Trophoblast cell (in vitro differentiated cells and primary cell): ENCODE measurements around the gene RTL9.
"Not testable (repeated sequence)": the region's sequence is repeated elsewhere in the genome, so short reads cannot be mapped to it uniquely, and the experiment has no call there.

ENCODE experiments used
- DNase-seq, 2 donors: peaks; one replicate each; pipeline ENCODE4 v3.0.0-alpha.2; 2016
- H2AFZ ChIP-seq: 2 replicates; pipeline ENCODE4 v1.6.1; 2013; ENCODE audit warnings: low read length, moderate library complexity, mild to moderate bottlenecking; ENCODE audit not compliant: insufficient read depth, poor library complexity
- H2AK5ac ChIP-seq: 2 replicates; pipeline ENCODE4 v1.6.1; 2013; ENCODE audit warnings: mild to moderate bottlenecking, low read length
- H2BK120ac ChIP-seq: 2 replicates; pipeline ENCODE4 v1.6.1; 2013; ENCODE audit warnings: low read length, mild to moderate bottlenecking, moderate library complexity; ENCODE audit not compliant: insufficient read depth, poor library complexity
- H2BK12ac ChIP-seq: 2 replicates; pipeline ENCODE4 v1.6.1; 2013; ENCODE audit warnings: mild to moderate bottlenecking, low read length, moderate library complexity
- H2BK5ac ChIP-seq: 2 replicates; pipeline ENCODE4 v1.6.1; 2013; ENCODE audit warnings: low read length, low read depth, moderate library complexity, mild to moderate bottlenecking; ENCODE audit not compliant: poor library complexity
- H3K14ac ChIP-seq: 2 replicates; pipeline ENCODE4 v1.6.1; 2013; ENCODE audit warnings: mild to moderate bottlenecking, low read length
- H3K18ac ChIP-seq: 2 replicates; pipeline ENCODE4 v1.6.1; 2013; ENCODE audit warnings: mild to moderate bottlenecking, low read length
- H3K23ac ChIP-seq: 2 replicates; pipeline ENCODE4 v1.6.1; 2013; ENCODE audit warnings: low read length
- H3K27ac ChIP-seq: 2 replicates; pipeline ENCODE4 v1.5.1; 2013; ENCODE audit warnings: low read depth, mild to moderate bottlenecking, inconsistent platforms, low read length, moderate library complexity
- H3K27me3 ChIP-seq: 2 replicates; pipeline ENCODE4 v1.6.1; 2013; ENCODE audit warnings: inconsistent platforms, mild to moderate bottlenecking, low read length, moderate library complexity; ENCODE audit not compliant: insufficient read depth
- H3K36me3 ChIP-seq, 2 experiments: 1 replicate in 1 of 2; 2 replicates in 1 of 2; pipeline ENCODE4 v1.6.1; 2013; ENCODE audit warnings: low read length in 2 of 2, mild to moderate bottlenecking in 2 of 2, moderate library complexity in 1 of 2; ENCODE audit not compliant: insufficient read depth in 2 of 2, control insufficient read depth in 1 of 2
- H3K4ac ChIP-seq: 2 replicates; pipeline ENCODE4 v1.6.1; 2013; ENCODE audit warnings: low read depth, mild to moderate bottlenecking, low read length, moderate library complexity
- H3K4me1 ChIP-seq, 2 experiments: 1 replicate in 1 of 2; 2 replicates in 1 of 2; pipeline ENCODE4 v1.6.1; 2013; ENCODE audit warnings: low read length in 2 of 2, mild to moderate bottlenecking in 2 of 2, moderate library complexity in 1 of 2; ENCODE audit not compliant: insufficient read depth in 2 of 2, control insufficient read depth in 1 of 2
- H3K4me2 ChIP-seq: 2 replicates; pipeline ENCODE4 v1.6.1; 2013; ENCODE audit warnings: inconsistent platforms, mild to moderate bottlenecking, low read length, moderate library complexity
- H3K4me3 ChIP-seq: 2 replicates; pipeline ENCODE4 v1.5.1; 2013; ENCODE audit warnings: mild to moderate bottlenecking, low read depth, low read length, inconsistent platforms
- H3K79me1 ChIP-seq: one replicate; pipeline ENCODE4 v1.6.1; 2013; ENCODE audit warnings: low read length
- H3K79me2 ChIP-seq: 2 replicates; pipeline ENCODE4 v1.6.1; 2013; ENCODE audit warnings: low read length, mild to moderate bottlenecking; ENCODE audit not compliant: control insufficient read depth, insufficient read depth, poor library complexity
- H3K9ac ChIP-seq: 2 replicates; pipeline ENCODE4 v1.6.1; 2013; ENCODE audit warnings: mild to moderate bottlenecking, low read length
- H3K9me3 ChIP-seq: 2 replicates; pipeline ENCODE4 v1.6.1; 2013; ENCODE audit warnings: low read depth, mild to moderate bottlenecking, control low read depth, inconsistent platforms, low read length; ENCODE audit not compliant: insufficient read depth
- H4K12ac ChIP-seq: 2 replicates; pipeline ENCODE4 v1.6.1; 2013; ENCODE audit warnings: low read depth, mild to moderate bottlenecking, low read length, moderate library complexity
- H4K8ac ChIP-seq: 2 replicates; pipeline ENCODE4 v1.6.1; 2013; ENCODE audit warnings: low read depth, mild to moderate bottlenecking, low read length, moderate library complexity
- H4K91ac ChIP-seq: one replicate; pipeline ENCODE4 v1.6.1; 2013; ENCODE audit warnings: low read depth, mild to moderate bottlenecking, low read length, moderate library complexity
- WGBS: extraction: QIAGEN DNeasy Blood & Tissue Kit; methylation state at CpG from one replicate; pipeline ENCODE4 v1.1.7; 2013; ENCODE audit warnings: missing lambda C conversion rate; ENCODE audit not compliant: insufficient read length, insufficient coverage; ENCODE audit errors: extremely low coverage; 5-methylcytosine and 5-hydroxymethylcytosine counted together

Gene RTL9

GRCh38 chrX:110322603-110323002 lies 36.0 kb upstream of the RTL9 start:
- no peak overlapping the region for H3K9ac ChIP-seq
- H2BK5ac ChIP-seq, result no peak overlapping the region
- H3K4ac ChIP-seq, result no peak overlapping the region
- peaks cover 6% of the 10 kb centered on the region for H3K79me1 ChIP-seq
- H3K23ac ChIP-seq, result no peak overlapping the region
- no peak overlapping the region for H2BK12ac ChIP-seq
- H3K18ac ChIP-seq, result no peak overlapping the region
- no peaks in the 10 kb centered on the region for H3K27me3 ChIP-seq
- no peak overlapping the region for H3K4me3 ChIP-seq
- no CpG with 5 or more reads among the region's 4 CpGs for WGBS
- H2AK5ac ChIP-seq, result no peak overlapping the region
- no peak overlapping the region for H4K12ac ChIP-seq
- no peak overlapping the region for H3K27ac ChIP-seq
- no peak overlapping the region for H4K8ac ChIP-seq
- H3K14ac ChIP-seq, result no peak overlapping the region
- no peak overlapping the region for H4K91ac ChIP-seq
- H3K79me2 ChIP-seq, result peaks cover 3% of the 10 kb centered on the region
- H3K9me3 ChIP-seq, result no peaks in the 10 kb centered on the region
- H2AFZ ChIP-seq, result no peak overlapping the region
- DNase-seq, result no peak
- no peaks in the 10 kb centered on the region for H3K36me3 ChIP-seq
- no peak overlapping the region for H2BK120ac ChIP-seq
- no peaks in the 10 kb centered on the region for H3K4me1 ChIP-seq
- H3K4me2 ChIP-seq, result no peak overlapping the region

GRCh38 chrX:110326712-110327111 lies 31.9 kb upstream of the RTL9 start:
- H2AFZ ChIP-seq, result no peak overlapping the region
- H2BK120ac ChIP-seq, result no peak overlapping the region
- no peak overlapping the region for H3K4me3 ChIP-seq
- H4K8ac ChIP-seq, result no peak overlapping the region
- no peak overlapping the region for H3K14ac ChIP-seq
- H3K23ac ChIP-seq, result no peak overlapping the region
- H3K4me1 ChIP-seq, result no peaks in the 10 kb centered on the region
- H2AK5ac ChIP-seq, result no peak overlapping the region
- no peak for DNase-seq
- H3K79me1 ChIP-seq, result no peaks in the 10 kb centered on the region
- H4K91ac ChIP-seq, result no peak overlapping the region
- H3K9me3 ChIP-seq, result no peaks in the 10 kb centered on the region
- WGBS, result no CpG with 5 or more reads among the region's 4 CpGs
- no peaks in the 10 kb centered on the region for H3K36me3 ChIP-seq
- H3K27me3 ChIP-seq, result no peaks in the 10 kb centered on the region
- no peak overlapping the region for H2BK12ac ChIP-seq
- H3K79me2 ChIP-seq, result no peaks in the 10 kb centered on the region
- H3K9ac ChIP-seq, result no peak overlapping the region
- H4K12ac ChIP-seq, result no peak overlapping the region
- no peak overlapping the region for H3K4me2 ChIP-seq
- no peak overlapping the region for H3K27ac ChIP-seq
- H3K18ac ChIP-seq, result no peak overlapping the region
- no peak overlapping the region for H3K4ac ChIP-seq
- H2BK5ac ChIP-seq, result no peak overlapping the region

GRCh38 chrX:110327336-110327735 lies 31.3 kb upstream of the RTL9 start:
- DNase-seq, result no peak
- Histone ChIP-seq H4K8ac (no peak overlapping the region), H3K4ac (no peak overlapping the region), H4K91ac (no peak overlapping the region), H3K27me3 (no peaks in the 10 kb centered on the region), H3K79me1 (no peaks in the 10 kb centered on the region), H4K12ac (no peak overlapping the region), H3K27ac (no peak overlapping the region), H3K9ac (no peak overlapping the region), H3K9me3 (no peaks in the 10 kb centered on the region), H3K23ac (no peak overlapping the region), H3K14ac (no peak overlapping the region), H3K4me1 (no peaks in the 10 kb centered on the region), H3K18ac (no peak overlapping the region), H3K36me3 (no peaks in the 10 kb centered on the region), H3K4me3 (no peak overlapping the region), H2BK120ac (no peak overlapping the region), H2BK5ac (no peak overlapping the region), H2BK12ac (no peak overlapping the region), H2AK5ac (no peak overlapping the region), H3K79me2 (no peaks in the 10 kb centered on the region), H2AFZ (no peak overlapping the region), H3K4me2 (no peak overlapping the region)
- no CpG with 5 or more reads among the region's 1 CpG for WGBS

- not testable (repeated sequence) for H4K8ac ChIP-seq, H3K9ac ChIP-seq, H3K18ac ChIP-seq, H3K4me3 ChIP-seq, H3K9me3 ChIP-seq, H3K79me2 ChIP-seq, H3K4ac ChIP-seq, H3K36me3 ChIP-seq, H3K27ac ChIP-seq, H2AK5ac ChIP-seq, H2AFZ ChIP-seq, H4K91ac ChIP-seq, H4K12ac ChIP-seq, DNase-seq, H3K79me1 ChIP-seq, H2BK12ac ChIP-seq, H2BK120ac ChIP-seq, H3K23ac ChIP-seq, H3K4me2 ChIP-seq, H3K27me3 ChIP-seq, H2BK5ac ChIP-seq, H3K14ac ChIP-seq, H3K4me1 ChIP-seq
- no CpG with 5 or more reads among the region's 1 CpG for WGBS
Measured at GRCh38 chrX:110328613-110329012, 30.0 kb upstream of the RTL9 start.
